DND-41 (cell line): ENCODE measurements around the gene BOD1L2.

ENCODE experiments used
- ATAC-seq: fragments of 200-7000 bp; cut with Tn5 transposase; 3 replicates; pipeline ENCODE4 v1.9.1; 2021; ENCODE audit warnings: low read depth; ENCODE audit not compliant: insufficient read depth
- DNase-seq: peaks from one replicate; pipeline ENCODE4 v3.0.0-alpha.2; 2020
- H2AFZ ChIP-seq: 2 replicates; pipeline ENCODE4 v1.6.0; 2012; ENCODE audit warnings: low read depth, low read length
- H3K27ac ChIP-seq: 2 replicates; pipeline ENCODE4 v1.5.1; 2012; ENCODE audit warnings: low read length, inconsistent platforms
- H3K27me3 ChIP-seq: fragments of 200-600 bp; sonication (generic); 2 replicates; pipeline ENCODE4 v1.6.0; 2012; ENCODE audit warnings: low read length, mild to moderate bottlenecking, inconsistent platforms; ENCODE audit not compliant: insufficient read depth, poor library complexity
- H3K36me3 ChIP-seq: 2 replicates; pipeline ENCODE4 v1.5.1; 2012; ENCODE audit warnings: low read length, inconsistent platforms; ENCODE audit not compliant: insufficient read depth
- H3K4me1 ChIP-seq: 2 replicates; pipeline ENCODE4 v1.5.1; 2012; ENCODE audit warnings: mild to moderate bottlenecking, low read length; ENCODE audit not compliant: insufficient read depth
- H3K4me2 ChIP-seq: 2 replicates; pipeline ENCODE4 v1.6.0; 2012; ENCODE audit warnings: mild to moderate bottlenecking, moderate library complexity, low read length, inconsistent platforms; ENCODE audit not compliant: insufficient read depth
- H3K4me3 ChIP-seq, 2 experiments: fragments of 200-600 bp in 1 of 2; shearing (Covaris generic) in 1 of 2; 2 replicates each; pipeline ENCODE4 v1.5.1; 2012 to 2016; ENCODE audit warnings: inconsistent platforms in 2 of 2, low read length in 2 of 2, mild to moderate bottlenecking in 2 of 2, low read depth in 1 of 2, moderate library complexity in 1 of 2
- H3K79me2 ChIP-seq: 2 replicates; pipeline ENCODE4 v1.6.0; 2012; ENCODE audit warnings: low read length, inconsistent platforms; ENCODE audit not compliant: insufficient read depth
- H3K9ac ChIP-seq: 2 replicates; pipeline ENCODE4 v1.6.0; 2012; ENCODE audit warnings: low read depth, mild to moderate bottlenecking, inconsistent platforms, low read length, moderate library complexity
- H3K9me3 ChIP-seq: 2 replicates; pipeline ENCODE4 v1.5.1; 2012; ENCODE audit warnings: low read length, moderate library complexity, mild to moderate bottlenecking, inconsistent platforms; ENCODE audit not compliant: insufficient read depth, severe bottlenecking
- H4K20me1 ChIP-seq: 2 replicates; pipeline ENCODE4 v1.6.0; 2012; ENCODE audit warnings: low read length; ENCODE audit not compliant: insufficient read depth
- CTCF ChIP-seq: IDR thresholded peaks from 2 replicates; pipeline ENCODE4 v1.5.1; 2012; ENCODE audit warnings: borderline replicate concordance, low read length, moderate library complexity, mild to moderate bottlenecking; ENCODE audit not compliant: poor library complexity, severe bottlenecking; ENCODE audit errors: extremely low read depth
- EZH2 ChIP-seq: IDR thresholded peaks from 3 replicates; pipeline ENCODE4 v1.6.1; 2012; ENCODE audit warnings: borderline replicate concordance, low read depth, mild to moderate bottlenecking, moderate library complexity, low read length, inconsistent platforms; ENCODE audit not compliant: severe bottlenecking

The BOD1L2 gene

GRCh38 chr18:57148263-57148662, 1.4 kb downstream of the BOD1L2 start:
- Histone ChIP-seq H3K9me3 (no peaks in the 10 kb centered on the region), H3K9ac (no peak overlapping the region), H3K27ac (no peak overlapping the region), H3K4me1 (no peaks in the 10 kb centered on the region), H2AFZ (no peak overlapping the region), H3K36me3 (no peaks in the 10 kb centered on the region), H4K20me1 (no peaks in the 10 kb centered on the region), H3K79me2 (no peaks in the 10 kb centered on the region), H3K4me2 (no peak overlapping the region), H3K4me3 (no peak overlapping the region), H3K27me3 (peaks cover 10% of the 10 kb centered on the region)
- DNase-seq (no peak), ATAC-seq (no peak)
- TF ChIP-seq CTCF (no peak), EZH2 (no peak)

- Histone ChIP-seq H3K9ac (no peak overlapping the region), H3K36me3 (no peaks in the 10 kb centered on the region), H2AFZ (no peak overlapping the region), H3K79me2 (no peaks in the 10 kb centered on the region), H4K20me1 (no peaks in the 10 kb centered on the region), H3K27ac (no peak overlapping the region), H3K27me3 (peaks cover 10% of the 10 kb centered on the region), H3K4me1 (no peaks in the 10 kb centered on the region), H3K4me3 (no peak overlapping the region), H3K9me3 (no peaks in the 10 kb centered on the region), H3K4me2 (no peak overlapping the region)
- ATAC-seq (no peak), DNase-seq (no peak)
- TF ChIP-seq EZH2, result no peak
- TF ChIP-seq CTCF, result no peak
These were observed 2.2 kb downstream of the BOD1L2 start for GRCh38 chr18:57149051-57149450.

- Histone ChIP-seq H3K4me3 (no peak overlapping the region), H4K20me1 (no peaks in the 10 kb centered on the region), H3K36me3 (no peaks in the 10 kb centered on the region), H3K4me2 (no peak overlapping the region), H3K27ac (no peak overlapping the region), H3K9me3 (no peaks in the 10 kb centered on the region), H2AFZ (no peak overlapping the region), H3K79me2 (no peaks in the 10 kb centered on the region), H3K27me3 (peaks cover 8% of the 10 kb centered on the region), H3K9ac (no peak overlapping the region), H3K4me1 (no peaks in the 10 kb centered on the region)
- ATAC-seq, result no peak
- no peak for TF ChIP-seq EZH2
- TF ChIP-seq CTCF, result no peak
- DNase-seq, result no peak
These were observed 2.6 kb downstream of the BOD1L2 start for GRCh38 chr18:57149531-57149930.

- no peaks in the 10 kb centered on the region for H3K4me1 ChIP-seq
- H3K27ac ChIP-seq, result no peak overlapping the region
- peaks cover 8% of the 10 kb centered on the region for H3K27me3 ChIP-seq
- no peak overlapping the region for H3K9ac ChIP-seq
- TF ChIP-seq EZH2 (no peak), CTCF (no peak)
- no peak overlapping the region for H2AFZ ChIP-seq
- DNase-seq, result no peak
- no peak for ATAC-seq
- H3K79me2 ChIP-seq, result no peaks in the 10 kb centered on the region
- no peaks in the 10 kb centered on the region for H3K36me3 ChIP-seq
- H3K9me3 ChIP-seq, result no peaks in the 10 kb centered on the region
- H4K20me1 ChIP-seq, result no peaks in the 10 kb centered on the region
- no peak overlapping the region for H3K4me3 ChIP-seq
- H3K4me2 ChIP-seq, result no peak overlapping the region
These were observed 3.2 kb downstream of the BOD1L2 start for GRCh38 chr18:57150081-57150480.
